T-helper 9 cell (primary cell): ENCODE data around the gene HLCS.
"Not testable (repeated sequence)": the region's sequence is repeated elsewhere in the genome, so short reads cannot be mapped to it uniquely, and the experiment has no call there.

Experiments
- DNase-seq: peaks from one replicate; pipeline ENCODE4 v3.0.0-alpha.2; 2020

Gene HLCS

DNA sequence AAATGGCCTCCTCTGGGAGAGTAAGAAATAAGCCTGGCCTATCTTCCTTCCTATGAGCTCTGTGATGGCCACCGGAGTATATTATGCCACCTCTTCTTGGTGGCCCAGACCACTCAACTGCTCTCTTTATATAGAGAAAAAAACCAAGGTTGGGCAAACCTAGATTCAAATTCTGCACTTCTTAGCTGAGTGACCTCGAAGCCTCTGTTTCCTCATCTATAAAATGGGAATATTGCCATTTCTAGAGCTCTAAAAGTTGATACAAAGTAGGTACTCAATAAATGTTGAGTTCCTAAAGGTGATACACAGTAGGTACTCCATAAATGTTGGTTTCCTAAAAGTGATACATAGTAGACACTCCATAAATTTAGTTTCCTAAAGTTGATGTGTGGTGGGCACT is 120.7 kb downstream of the HLCS start:
- no peak for DNase-seq

DNA sequence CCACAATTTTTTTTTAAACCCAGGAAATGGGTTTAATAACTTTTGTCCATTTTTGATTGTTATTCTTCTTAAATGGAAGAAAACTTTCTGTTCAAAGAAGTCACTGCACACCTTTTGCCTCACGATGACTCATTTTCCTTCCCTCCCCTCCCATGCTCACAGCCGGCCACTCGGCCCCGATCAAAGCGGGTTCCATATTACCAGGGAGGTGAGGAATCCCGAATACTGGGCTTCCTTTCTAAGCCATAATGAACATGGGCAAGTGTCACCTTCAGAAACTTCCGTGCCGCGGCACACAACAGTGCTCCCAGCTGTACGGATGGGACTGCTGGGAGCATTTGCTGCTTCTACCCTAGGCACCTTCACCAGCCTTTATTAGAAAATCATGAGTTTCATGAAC is 121.4 kb downstream of the HLCS start:
- no peak for DNase-seq

DNA sequence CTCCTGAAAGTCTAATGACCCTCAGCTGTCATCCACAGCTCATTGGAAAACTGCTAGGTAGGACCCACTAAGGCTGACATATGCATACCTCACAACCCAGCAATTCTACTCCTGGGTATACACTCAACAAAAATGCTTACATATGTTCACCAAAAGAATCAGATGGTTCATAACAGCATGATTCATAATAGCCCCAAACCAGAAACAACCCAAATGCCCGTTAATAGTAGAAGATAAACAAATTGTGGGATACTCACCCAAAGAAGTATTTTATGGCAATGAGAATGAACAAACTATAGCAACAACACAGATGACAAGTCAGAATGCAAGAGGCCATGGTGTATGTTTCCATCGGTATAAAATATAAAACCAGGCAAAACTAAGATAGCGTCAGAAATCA is 124.6 kb downstream of the HLCS start:
- DNase-seq, result no peak

DNA sequence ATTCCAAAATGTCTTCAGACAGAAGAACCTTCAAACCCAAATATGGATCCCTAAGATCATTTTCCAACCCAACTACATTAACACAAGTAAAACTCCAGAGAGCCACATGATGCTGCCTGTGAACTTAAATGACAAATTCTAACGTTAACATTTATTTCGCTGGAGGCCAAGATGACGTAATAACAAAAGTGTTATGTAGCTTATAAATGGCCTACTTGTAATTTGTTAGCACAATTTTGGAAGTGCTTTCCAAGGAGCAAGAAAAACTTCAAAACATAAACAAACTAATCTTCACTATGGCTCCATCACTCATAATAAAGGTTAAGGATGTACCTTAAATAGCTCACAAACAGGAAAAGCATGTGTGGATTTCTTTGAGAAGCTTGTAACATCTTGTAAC is 126.7 kb downstream of the HLCS start:
- DNase-seq, result no peak

DNA sequence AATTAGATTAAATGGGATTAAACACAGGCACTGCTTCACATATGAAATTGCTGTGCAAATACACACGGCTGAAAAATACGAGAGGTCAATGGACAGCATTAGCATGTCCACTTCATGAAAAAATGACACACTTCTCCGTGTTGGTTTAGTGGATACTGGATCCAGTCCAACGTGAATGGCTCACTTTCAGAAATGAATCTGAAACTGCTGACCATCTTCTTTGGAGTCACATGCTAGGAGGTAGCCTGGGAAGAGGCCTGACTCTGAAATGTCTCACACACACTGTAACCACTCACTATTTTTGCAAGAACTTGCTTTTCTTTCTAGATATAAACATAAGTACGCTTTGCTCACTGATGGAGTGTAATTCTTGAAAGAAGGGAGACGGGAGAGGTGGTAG is 127.3 kb downstream of the HLCS start:
- no peak for DNase-seq

DNA sequence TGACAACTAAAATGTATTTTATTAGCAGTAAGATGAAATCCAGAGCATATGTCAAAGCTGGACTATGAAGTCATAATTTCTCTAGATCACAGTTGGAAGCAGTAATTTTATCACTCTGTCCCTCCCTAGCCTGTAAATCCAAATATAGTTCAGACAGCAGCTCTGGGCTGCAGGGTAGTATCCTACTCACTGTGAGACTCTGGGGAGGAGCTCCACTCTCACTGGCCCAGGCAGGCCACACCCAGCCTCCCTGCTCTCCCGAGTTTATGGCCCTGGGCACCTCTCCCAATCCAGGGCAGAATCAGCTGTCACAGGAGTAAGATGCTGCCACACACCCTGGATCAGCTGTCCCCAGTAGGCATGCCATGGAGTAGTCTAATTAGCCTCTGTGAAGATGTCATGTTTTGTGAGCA is 131.1 kb downstream of the HLCS start:
- no peak for DNase-seq

DNA sequence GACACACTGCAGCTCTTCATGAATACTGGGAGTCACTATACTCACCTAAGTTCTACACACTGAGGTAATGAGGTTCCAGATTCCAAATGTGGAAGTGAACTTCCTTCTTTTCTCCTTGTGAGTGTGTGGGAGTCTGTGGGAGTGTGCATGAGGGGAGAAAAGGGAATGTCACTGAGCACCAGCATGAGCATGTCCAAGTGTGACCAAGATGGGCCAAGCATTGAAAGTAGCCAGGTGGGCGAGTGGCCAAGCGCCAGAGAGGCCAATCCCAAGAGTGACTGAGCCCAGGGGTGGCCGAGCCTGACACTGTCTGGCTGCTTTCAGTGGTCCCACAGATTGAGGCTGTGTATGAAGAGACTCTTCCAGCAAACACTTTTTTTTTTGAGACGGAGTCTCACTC is 132.3 kb downstream of the HLCS start:
- no peak for DNase-seq

DNA sequence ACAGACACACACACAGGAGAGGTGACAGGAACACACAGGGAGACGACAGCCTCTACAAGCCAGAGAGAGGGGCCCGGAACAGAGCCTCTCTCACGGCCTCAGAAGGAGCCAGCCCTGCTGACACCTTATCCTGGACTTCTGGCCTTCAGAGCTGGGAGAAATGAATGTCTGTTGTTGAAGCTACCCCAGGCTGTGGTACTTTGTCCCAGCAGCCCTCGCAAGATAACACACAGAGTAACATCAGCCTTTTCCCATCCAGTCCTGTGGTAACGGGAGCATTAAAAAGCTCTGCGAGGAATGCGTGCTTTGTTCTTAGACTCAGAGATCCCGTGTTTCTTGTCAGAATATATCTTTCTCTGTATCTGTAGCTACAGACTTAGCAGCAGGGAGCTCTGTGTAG is 136.4 kb downstream of the HLCS start:
- no peak for DNase-seq

DNA sequence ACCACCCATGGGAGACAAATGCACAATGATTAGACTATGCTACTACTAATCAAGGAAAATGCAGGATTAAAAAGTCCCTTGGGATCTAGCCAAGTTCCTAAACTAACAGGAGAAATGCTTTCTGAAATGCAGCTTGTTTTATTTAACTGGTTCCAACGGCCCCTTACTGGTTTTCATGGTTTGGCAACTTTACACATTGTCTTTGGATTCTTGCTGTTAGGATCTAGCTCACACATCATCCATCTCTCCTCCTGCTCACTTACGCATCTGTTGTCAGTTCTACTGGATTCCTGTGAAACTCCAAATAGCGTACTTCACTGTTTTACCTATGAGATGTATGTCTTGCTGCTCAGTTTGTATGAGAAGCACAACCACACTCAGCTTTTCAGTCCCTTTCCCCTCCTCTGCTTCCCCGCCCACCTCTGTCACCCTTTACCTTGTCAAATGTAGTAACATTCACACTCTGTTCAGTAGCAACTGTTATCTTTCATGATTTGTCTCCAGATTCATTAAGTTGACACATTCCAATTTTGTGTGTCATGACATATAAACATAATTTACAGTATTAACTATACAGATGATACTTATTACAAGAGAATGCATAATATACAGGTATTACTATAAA is 137.5 kb downstream of the HLCS start:
- DNase-seq, result no peak

DNA sequence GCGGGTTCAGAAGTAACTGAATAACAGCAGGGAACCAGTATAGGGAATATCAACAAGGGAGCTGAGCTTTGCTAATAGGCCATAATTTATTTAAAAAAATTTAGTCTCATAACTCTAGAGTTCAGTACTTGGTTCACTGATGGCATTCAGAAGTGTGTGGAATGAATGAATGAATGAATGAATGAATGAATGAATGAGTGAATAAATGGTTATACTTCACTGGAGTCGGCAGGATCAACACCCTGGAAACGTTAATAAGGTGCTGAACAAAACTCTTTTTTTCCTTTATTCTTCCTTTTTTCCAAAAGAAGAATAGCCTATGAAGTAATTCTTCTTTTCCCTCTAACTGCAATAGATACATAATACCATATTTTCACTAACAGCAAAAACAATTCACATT is 138.3 kb downstream of the HLCS start:
- DNase-seq, result no peak

DNA sequence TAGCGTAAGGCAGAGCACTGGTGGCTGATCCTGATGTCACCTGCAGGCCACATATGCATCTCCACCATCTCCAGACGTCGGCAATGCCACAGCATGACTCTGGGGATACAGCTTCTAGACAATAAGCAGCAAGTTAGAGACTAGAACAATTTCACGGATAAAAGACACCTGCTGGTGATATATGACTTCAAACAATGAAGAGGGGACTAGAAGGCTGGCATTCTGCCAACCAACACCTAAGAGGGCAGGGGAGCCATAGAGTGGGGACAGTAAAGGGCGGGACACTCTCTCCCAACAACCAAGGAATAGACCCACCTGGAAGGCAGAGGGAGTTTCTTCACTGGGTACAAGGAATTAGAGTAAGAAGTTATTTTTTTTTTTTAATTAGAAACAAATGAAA is 140.8 kb downstream of the HLCS start:
- no peak for DNase-seq

DNA sequence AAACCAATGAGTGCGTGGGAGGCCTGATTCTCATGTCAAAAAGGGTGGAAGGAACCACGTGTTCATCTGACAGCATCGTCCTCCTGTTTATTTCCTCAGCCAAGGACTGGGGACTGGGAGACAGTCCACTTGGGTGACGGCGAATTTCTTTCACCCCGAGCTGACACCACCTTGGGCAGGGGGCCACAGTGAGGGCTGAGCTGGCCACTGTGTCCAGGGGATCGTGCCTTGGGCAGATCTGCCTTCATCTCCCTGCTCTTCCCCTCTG is 145.5 kb downstream of the HLCS start:
- DNase-seq, result no peak

DNA sequence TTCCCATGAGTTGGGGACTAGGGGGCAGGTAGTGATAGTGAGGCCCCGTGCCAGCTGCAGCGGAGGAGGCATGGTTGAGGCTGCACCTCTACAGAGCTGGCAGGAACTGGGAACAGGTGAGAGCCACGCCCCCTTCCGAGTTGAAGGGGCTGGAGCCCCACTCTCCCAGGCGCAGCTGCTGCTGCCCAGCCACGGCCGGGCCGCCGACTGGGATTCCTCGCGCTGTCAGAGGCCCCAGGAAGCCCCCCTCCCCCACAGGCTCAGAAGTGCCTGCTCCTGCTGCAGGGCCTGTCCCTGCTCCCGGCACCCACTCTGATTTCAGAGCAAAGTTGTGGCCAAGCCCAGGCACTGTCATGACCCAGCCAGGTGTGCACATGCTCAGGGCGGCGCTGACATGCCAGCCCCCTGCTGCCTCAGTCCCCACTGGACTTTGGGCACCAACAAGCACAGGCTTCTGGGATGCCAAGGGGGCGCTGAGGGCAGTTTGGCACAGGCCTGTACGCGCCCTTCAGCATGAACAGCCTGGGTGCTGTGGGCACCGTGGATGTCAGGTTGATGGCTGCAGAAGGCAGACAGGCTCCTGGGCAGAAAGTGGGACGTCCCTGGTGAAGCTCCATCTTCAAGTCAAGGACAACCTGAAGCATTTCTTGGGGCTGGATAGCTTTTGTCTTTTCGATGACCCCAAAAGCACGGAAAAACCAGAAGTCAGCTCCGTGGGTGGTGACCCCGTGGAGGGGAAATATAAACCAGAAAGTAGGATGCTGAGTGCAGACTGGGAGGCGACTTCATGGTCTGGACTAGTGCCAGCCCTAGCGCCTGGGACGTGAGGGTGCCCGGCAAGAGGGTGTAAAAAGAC is 146.1 kb downstream of the HLCS start:
- DNase-seq, result no peak

DNA sequence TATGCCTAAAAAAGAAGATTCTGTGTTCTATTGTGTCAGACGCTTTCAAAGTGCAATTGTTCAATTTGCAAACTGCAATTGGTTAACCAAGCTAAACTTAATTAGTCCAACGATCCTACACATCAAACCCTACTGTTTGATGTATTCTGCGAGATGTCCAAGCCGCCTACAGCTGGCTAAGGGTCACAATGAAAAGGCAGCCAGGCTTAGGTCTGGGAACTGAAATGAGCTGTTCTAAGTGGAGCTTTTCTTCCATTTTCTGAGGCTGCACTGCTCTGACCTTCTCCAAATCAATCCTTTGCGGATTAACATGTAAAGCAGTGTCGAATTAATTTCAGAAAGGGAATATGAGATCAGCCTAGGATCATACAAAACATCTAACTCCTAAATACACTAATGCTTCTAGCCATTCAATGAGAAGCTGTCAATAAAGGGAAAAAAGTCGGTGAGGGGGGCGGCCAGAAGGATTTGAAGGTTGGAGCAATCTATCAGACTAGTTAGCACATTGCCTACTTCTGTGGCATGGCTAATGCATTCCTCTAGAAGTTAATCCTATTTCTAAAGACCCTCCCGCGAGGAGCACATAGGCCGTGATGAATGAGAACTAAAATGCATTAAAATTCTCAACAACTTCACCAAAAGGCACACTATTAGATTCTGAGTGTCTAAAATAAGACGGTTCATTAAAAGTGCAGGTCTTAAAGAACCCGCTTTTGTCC is 148.6 kb downstream of the HLCS start:
- DNase-seq, result no peak

DNA sequence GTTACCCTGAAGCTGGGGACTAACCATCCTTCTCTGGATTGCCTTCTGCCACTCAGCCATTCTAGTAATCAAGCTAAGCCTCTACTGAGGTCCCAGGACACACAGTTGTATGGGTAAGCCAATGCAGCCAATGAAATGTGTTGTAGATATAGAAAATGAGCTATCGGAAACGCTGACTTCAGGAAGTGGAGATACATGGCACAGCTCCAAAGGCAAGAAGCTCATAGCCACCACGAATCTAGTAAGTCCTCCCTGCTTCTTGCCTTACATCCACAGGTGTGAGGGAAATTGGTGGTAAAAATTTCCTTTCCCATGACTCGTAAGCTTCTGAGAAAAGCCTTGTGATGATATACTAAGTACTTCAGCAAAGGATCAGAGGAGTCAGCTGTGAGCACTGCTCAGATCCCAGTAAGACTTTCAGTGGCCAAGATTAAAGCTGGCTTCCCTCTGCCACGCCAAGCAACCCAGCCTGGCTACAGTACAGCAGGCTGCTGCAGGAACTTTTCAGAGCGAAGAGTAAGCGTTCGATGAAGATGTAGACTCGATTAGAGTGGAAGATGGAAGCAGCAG is 149.8 kb downstream of the HLCS start:
- no peak for DNase-seq

DNA sequence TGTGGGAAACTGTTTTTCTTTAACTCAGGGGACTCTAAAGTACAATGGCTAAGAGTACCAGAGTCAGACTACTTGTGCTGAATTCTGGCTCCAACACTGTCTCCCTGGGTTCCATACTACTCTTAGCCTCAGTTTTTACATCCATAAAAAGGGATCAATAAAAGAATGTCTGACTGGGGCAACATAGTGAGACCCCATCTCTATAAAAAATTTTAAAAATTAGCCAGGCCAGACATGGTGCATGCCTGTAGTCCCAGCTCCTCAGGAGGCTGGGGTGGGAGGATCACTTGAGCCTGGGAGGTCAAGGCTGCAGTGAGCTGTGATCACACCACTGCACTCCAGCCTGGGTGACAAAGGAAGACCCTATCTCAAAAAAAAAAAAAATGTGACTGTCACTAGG is 150.4 kb downstream of the HLCS start:
- DNase-seq, result not testable (repeated sequence)

DNA sequence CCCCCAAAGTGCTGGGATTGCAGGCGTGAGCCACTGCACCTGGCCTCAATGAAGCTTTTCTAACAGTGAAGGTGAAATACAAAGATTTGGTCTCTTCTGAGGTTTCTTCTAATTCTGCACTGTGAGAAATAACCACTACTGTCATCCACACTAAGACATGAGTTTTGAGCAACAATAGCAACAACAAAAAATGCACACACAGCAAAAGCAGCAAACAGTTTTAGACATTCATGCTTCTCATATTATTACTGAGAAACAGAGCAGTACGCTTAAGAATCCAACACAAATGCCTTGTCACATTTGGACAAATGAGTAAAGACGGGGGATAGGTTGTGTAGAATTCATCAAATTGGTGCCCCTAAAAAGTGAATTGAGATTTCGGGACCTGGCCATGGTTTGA is 151.2 kb downstream of the HLCS start:
- no peak for DNase-seq

DNA sequence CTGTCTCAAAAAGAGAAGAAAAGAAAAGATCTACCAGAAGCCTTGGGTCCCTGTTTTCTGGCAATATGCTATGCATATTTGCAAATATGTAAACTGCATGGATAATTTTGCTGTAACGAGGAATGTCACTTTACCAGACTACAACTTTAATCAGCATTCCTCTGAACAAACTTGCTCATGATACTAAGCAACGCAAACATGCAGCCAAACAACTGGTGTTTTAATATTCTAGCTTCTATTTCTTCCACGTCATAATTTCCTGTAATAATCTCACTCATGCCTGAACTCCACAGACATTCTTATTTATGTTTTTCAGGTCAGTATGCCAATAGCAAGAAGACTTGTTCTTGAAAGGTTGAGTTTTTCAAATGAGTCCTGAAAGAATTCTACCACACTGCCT is 153.4 kb downstream of the HLCS start:
- no peak for DNase-seq

DNA sequence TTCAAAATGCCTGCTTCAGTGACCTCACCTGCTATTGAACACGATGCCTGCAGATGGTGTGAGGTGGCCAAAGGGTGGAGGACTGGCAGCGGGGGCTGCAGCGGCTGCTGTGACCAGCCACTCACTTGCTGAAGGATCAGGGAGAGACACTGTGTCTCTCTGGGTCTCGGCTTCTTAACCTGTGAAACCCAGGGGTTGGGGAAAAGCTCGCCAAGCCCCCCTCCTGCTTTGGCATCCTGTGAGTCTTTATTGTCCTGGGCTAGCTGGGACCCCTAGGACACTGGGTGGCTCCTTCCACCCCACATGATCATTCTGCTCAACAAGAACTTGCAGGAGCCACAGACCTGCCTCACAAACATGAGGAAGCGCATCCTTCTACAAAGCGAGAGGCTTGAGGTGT is 154.7 kb downstream of the HLCS start:
- no peak for DNase-seq

DNA sequence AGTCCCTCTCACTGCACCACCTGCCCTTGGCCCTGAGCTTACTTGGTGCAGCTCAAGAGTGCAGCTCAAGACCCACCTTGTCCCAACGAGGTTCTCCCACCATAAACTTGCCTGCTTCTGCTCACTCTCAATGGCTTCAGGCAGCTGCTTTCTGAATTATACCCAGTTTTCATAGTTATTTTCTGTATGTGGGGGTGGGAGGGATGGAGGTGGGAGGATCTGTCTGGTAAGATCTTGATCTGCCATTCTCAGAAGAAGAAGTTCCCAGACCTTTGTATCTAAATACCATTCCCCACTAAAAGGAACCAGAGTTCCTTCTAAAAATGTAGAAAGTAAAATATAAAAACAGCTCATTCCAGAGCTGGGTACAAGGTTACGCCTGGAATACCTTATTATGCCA is 156.0 kb downstream of the HLCS start:
- DNase-seq, result no peak

DNA sequence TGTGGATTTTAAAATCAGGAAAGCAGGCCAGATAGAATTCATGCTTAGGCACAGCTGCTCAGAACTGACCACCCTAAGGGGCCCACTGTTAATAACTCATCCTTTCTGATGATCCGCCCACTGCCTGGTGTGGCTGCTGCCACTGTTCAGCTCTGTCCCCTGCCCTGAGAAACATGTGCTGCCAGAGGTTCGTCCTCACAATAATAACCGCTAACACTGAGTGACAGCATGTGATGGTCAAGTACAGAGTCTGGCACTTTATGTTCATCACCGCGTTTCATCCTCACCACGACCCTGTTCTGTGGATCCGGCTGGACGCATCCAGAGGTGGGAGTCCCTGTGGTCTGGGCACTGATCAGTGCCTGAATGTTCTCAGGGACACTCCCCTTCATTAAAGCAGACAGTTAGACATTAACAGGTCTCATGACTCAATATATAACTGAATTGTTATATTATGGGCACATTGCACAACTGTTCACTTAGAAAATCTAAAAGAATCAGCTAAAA is 159.0 kb downstream of the HLCS start:
- DNase-seq, result no peak

DNA sequence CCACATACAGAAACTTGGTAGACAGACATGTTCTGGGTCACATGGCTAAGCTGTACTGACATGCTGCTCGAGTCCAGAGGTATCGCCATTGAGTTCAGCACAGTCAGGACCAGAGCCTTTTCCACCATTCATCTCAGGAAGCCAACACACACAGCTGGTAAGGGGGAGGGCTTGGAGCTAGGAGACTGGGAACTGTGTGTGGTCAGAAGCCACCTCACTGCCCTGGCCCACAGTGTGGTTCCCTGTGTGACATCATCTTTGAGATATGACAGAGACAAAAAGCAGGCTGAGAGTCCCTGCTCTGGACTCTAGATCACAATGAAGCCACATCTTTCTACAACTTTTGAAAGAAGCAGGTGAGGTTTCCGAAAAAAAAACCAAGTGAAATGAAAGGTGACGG is 160.4 kb downstream of the HLCS start:
- no peak for DNase-seq

DNA sequence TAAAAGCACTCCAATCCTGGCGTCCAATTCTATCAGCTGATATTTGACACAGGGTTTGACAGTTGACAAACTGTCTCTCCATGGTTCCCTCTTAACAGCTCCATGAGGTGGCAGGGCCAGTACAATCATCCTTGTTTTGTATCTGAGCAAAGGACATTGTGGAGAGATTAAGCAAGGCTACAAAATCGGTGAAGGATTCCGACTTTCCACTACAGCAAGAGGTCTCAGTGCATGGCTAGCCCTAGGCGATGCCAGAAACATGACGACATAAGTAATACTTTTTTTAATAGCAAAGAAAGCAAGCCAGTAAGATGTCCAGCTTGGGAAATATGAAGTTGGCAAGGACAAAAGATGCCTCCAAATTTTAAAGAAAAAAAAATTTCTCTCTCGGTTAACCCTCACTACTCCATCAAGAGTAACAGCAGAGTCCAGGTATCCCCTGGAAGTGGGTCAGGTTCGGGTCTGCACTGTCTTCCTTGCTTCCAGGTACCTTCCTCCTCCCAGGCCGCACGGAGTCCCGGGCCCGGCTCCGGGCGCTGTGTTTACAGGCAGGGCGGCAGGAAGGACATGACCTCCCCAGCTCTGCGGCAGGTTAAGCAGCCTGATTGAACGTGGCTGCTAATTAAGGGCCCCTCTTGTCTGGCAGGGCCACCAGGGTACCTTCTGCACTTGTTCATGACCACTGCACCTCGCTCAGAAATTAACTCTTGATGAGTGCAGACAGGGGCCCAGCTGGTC is 161.4 kb downstream of the HLCS start:
- no peak for DNase-seq
